NCI-H1436 treated with DMSO at 0.1 percent for 48 hours (cell line): ENCODE measurements around the gene CHM.
"Not testable (repeated sequence)": the region's sequence is repeated elsewhere in the genome, so short reads cannot be mapped to it uniquely, and the experiment has no call there.

Experiments used
- DNase-seq: peaks from one replicate; lab custom pipeline; 2025; lab: John Stamatoyannopoulos, UW

Gene CHM

DNA sequence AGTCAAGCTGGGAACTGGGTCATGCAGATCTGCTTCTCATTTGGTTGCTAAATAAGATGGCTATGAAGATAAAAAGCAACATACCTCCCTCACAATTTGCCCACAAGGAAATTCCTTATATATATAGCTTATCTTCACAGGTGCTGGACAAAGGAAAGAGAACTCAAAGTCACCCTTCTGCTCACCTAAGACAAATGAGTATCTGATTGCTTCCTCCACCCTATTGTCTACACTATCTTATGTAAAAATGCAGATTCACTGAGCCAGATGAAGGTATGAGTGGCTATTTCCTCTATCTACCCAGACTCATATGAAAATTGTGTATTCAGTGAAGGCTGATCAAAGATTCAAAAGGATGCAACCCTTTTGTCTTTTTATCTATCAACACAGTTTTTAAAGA, 50.8 kb downstream of the CHM start:
- DNase-seq: no peak

- DNase-seq: no peak
These were observed 51.7 kb downstream of the CHM start for GRCh38 chrX:85995641-85996040.

DNA sequence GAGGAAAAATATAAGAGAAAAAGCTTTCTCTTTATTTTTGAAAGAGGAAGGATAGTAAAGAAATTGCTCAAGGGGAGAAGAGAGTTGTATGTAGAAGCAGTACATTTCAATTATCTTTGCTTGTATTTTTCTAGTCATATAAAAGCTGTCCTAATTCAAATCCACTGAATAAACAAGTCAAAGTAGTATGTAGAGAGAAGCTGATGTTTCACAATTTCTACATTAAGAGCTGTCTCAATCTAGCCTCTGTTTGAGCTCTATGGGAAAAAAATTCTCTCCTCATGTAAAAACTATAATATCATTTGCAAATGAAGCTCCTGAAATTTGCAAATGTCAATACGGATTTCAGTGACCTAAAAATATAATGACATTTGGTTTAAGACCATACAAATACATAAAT, 52.6 kb downstream of the CHM start:
- DNase-seq: no peak

DNA sequence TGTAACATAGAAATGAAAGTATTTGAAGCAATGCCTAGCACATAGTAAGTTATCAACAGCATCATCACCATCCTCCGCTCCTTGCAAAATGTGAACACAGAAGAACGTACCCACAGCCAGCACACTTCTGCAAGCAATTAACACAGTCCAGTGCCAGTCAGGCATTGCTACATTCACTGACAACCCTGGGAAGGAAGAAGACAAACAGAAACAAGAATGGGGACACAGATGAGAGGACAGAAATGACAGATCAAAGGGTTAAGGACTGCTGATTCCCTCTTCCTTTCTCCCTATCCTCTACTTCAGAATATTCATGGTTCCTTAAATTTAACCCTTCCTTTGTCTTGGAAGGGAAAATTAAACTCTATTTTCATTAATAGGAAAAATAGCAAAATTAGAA, 53.1 kb downstream of the CHM start:
- no peak for DNase-seq

DNA sequence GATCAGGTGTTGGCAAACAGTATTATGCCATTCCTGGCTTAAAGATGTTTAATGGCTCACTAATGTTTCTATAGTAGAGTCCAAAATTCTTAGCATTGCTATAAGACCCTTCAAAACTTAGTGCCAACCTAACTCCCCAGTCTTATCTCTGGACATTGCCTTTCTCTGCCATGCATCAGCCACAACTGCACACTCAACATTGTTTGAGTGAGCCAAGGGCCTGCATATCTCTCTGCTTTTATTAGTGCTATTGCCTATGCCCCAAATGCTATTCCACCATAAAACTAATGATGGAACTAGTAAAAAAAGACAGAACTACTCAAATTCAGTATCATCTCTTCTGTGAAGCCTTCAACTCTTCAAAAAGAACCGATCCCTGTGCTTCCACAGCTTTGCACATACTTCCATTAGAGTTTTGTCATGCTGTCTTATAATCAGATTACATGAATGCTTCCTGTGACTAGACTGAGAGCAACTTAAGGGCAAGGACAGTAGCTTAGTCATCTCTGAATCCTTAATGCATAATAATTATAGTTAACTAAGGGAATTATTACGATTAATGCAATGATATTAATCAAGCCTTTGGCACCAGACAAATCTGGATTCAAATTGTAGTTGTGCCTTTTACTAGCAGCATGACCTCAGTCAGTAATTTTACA, 53.7 kb downstream of the CHM start:
- DNase-seq: no peak

- peak; percentile 52 for DNase-seq
These were observed 54.5 kb downstream of the CHM start for GRCh38 chrX:85992811-85993229.

DNA sequence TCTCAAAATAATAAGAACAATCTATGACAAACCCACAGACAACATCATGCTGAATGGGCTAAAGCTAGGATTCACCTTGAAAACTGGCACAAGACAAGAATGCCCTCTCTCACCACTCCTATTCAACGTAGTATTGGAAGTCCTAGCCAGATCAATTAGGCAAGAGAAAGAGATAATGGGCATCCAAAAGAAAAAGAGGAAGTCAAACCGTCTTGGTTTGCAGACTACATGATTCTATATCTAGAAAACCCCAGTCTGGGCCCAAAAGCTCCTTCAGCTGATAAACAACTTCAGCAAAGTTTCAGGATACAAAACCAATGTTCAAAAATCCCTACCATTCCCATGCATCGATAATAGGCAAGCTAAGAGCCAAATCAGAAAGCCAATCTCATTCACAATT, 59.0 kb downstream of the CHM start:
- DNase-seq: no peak

DNA sequence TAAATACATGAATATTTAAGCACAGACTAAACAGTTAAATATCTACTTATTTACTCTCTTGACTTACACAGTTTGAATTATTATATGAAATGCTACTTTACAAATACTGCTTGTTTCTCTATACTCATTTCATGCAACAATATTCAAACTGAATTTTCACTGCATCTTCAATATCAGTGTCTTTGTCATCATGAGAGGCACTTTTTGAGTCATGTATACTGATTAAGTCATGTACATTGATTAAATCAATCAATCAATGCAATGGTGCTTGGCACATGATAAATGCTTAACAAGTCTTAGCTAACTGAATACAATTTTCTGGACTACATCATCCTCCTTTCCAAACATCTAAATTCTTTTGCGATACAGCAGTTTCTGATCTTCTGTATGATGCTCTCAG, 67.1 kb downstream of the CHM start:
- no peak for DNase-seq

GRCh38 chrX:85977218-85977617, 70.1 kb downstream of the CHM start:
- no peak for DNase-seq

DNA sequence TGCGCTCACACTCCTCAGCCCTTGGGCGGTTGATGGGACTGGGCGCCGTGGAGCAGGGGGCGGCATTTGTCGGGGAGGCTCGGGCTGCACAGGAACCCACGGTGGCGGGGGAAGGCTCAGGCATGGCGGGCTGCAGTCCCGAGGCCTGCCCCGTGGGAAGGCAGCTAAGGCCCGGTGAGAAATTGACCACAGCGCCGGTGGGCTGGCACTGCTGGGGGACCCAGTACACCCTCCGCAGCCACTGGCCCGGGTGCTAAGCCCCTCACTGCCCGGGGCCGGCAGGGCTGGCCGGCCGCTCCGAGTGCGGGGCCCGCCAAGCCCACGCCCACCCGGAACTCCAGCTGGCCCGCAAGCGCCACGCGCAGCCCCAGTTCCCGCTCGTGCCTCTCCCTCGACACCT, 75.0 kb downstream of the CHM start:
- not testable (repeated sequence) for DNase-seq

- DNase-seq: no peak
These were observed 82.6 kb downstream of the CHM start for GRCh38 chrX:85964744-85965143.

GRCh38 chrX:85963736-85964135, 83.6 kb downstream of the CHM start:
- DNase-seq: no peak

DNA sequence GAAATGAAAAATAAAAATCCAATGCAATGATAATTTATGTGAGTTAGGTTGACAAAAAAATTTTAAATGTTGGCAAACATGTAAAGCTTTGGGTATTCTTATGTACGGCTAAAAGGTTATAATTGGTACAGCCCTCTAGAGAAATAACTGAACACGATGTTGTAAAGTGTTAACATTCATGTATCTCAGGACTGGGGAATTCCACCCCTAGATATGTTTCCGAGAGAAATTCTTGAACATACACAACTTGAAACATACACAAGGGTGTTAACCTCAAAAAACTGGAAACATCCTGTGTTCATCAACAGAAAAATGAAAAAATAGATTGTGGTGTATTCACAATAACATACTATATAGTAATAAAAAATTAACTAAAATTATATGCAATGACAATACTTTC, 91.8 kb downstream of the CHM start:
- no peak for DNase-seq

- not testable (repeated sequence) for DNase-seq
These were observed 102.6 kb downstream of the CHM start for GRCh38 chrX:85944751-85945150.

DNA sequence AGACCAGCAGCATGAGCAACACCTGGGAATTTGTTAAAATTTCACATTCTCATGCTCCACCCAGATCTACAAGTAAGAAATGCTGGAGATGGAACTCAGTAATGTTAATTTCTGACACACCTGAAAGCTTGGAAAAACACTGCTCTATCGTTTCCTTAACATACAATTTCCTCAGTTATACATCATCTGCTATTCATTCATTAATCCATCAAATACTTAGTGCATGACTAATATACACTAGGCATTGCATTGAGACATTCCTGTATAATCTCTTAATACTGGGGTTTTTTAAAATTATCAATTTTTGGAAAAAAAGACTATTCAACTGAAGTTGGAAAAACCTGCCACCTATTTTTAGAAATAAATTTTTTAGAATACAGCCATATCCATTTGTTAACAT, 106.1 kb downstream of the CHM start:
- no peak for DNase-seq

DNA sequence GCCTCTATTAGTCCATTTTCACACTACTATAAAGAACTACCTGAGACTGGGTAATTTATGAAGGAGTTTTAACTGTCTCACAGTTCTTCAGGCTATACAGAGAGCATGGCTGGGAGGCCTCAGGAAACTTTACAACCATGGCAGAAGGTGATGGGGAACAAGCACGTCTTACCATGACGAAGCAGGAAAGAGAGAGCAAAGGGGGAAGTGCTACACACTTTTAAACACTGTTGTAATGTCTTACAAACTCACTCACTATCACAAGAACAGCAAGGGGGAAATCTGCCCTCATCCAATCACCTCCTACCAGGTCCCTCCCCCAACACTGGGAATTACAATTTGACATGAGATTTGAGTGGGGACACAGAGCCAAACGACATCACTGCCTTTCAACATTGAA, 107.4 kb downstream of the CHM start:
- DNase-seq: not testable (repeated sequence)

GRCh38 chrX:85934399-85934798, 113.0 kb downstream of the CHM start:
- DNase-seq: not testable (repeated sequence)

- no peak for DNase-seq
These were observed 117.3 kb downstream of the CHM start for GRCh38 chrX:85930099-85930498.

DNA sequence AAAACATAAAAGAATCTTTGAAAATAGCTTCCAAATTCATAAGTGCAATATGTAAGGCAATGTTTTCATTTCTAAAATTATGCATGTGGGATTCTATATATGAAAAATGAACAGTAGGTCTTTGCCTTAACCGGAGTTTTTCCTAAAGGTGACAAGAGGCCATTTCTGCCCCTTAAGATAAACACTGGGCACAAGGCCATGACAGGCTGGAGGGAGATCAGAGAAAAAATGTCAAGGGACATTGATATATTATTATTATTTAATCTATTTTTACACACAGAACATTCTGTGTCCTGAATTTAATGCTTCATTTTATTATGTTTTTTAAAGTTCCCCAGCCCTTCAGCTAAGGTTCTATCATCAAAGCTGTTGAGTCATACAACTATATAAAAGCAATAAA, 118.8 kb downstream of the CHM start:
- no peak for DNase-seq

GRCh38 chrX:85927740-85928139, 119.6 kb downstream of the CHM start:
- no peak for DNase-seq

DNA sequence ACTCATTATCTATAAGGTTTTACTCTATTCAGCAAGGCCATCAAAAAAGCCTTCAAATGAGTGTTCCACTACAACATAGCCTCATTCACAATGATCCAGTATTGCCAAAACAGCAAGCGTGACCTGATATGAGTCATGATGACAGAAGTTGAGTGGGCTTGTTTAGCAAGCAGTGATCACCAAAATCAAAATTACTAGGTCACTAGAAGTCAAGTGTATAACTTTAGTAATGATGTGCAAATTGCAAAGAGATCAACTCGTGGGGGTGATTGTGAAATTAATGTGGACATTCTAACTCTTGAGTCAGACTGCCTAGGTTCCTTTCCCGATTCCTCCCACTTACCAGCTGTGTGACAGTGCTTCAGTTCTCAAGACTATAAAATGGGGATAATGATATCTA, 124.5 kb downstream of the CHM start:
- DNase-seq: no peak

DNA sequence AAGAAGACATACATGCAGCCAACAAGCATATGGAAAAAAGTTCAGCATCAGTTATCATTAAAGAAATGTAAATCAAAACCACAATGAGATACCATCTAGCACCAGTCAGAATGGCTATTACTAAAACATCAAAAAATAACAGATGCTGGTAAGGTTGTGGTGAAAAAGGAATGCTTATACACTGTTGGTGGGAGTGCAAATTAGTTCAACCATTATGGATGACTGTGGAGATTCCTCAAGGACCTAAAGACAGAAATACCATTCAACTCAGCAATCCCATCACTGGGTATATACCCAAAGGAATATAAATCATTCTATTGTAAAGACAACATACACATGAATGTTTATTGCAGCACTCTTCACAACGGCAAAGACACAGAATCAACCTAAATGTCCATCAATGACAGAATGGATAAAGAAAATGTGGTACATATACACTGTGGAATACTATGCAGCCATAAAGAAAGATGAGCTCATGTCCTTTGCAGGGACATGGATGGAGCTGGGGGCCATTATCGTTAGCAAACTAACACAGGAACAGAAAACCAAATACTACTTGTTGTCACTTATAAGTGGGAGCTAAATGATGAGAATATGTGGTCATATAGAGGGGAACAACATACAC, 130.6 kb downstream of the CHM start:
- DNase-seq: not testable (repeated sequence)

DNA sequence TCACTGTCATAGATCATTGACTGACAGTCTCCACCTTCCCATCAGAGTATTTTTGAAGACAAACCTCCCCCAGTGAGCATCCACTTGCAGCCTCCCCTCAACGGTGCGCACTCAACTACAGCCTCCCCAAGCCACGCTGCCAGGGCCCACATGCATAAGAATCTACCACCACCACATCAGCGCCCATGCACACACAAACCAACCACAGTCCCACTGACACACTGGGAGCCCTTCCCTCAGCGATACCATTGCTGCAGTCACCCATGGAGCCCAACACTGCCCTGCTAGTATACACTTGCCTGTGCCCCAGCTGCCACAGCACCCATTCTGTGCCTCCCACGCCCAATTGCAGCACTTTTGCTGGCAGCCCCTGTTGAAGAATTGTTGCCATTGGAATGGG, 132.9 kb downstream of the CHM start:
- no peak for DNase-seq

- no peak for DNase-seq
These were observed 140.0 kb downstream of the CHM start for GRCh38 chrX:85907316-85907715.
